H1 (cell line): ENCODE measurements around the gene BSN. TPM values are rescaled to one million over a fixed set of nuclear protein-coding genes. Genes with fewer than 3 reads are reported as not detected.

Experiments used
- CTCF ChIA-PET: fragments of 300-600 bp; sonication (Branson Sonifier 250); formaldehyde crosslinking; loops from one replicate; lab custom pipeline; 2021; ENCODE audit not compliant: partially characterized antibody; lab: Charles Lee
- POLR2A ChIA-PET: fragments of 300-600 bp; sonication (Branson Sonifier 250); formaldehyde crosslinking; loops from one replicate; lab custom pipeline; 2021; ENCODE audit warnings: inconsistent platforms; ENCODE audit not compliant: partially characterized antibody; lab: Charles Lee
- DNase-seq, 2 experiments: peaks; one replicate each; pipeline versions ENCODE4 v3.0.0 to v3.0.0-alpha.2; 2010 to 2022; ENCODE audit warnings: low spot score in 2 of 2, low read depth in 1 of 2, mixed read lengths in 1 of 2
- FAIRE-seq: peaks from 2 replicates; lab custom pipeline; 2011; peaks lifted over from hg19 to GRCh38; lab: Jason Lieb, UNC
- H2AFZ ChIP-seq: 2 replicates; pipeline ENCODE4 v1.8.1; 2012; ENCODE audit warnings: low read length, inconsistent platforms
- H2AK5ac ChIP-seq: 2 replicates; pipeline ENCODE4 v1.6.1; 2013; ENCODE audit warnings: low read depth, low read length
- H2BK120ac ChIP-seq: replicated peaks from 2 replicates; pipeline ENCODE3; 2013; ENCODE audit warnings: low read depth, low read length, inconsistent platforms
- H2BK12ac ChIP-seq: 2 replicates; pipeline ENCODE4 v1.6.1; 2013; ENCODE audit warnings: low read depth, low read length
- H2BK15ac ChIP-seq: 2 replicates; pipeline ENCODE4 v1.6.1; 2013; ENCODE audit warnings: low read length
- H2BK20ac ChIP-seq: 2 replicates; pipeline ENCODE4 v1.6.1; 2013; ENCODE audit warnings: low read length
- H2BK5ac ChIP-seq: 2 replicates; pipeline ENCODE4 v1.6.1; 2013; ENCODE audit warnings: low read depth, low read length
- H3K14ac ChIP-seq: 2 replicates; pipeline ENCODE4 v1.6.1; 2013; ENCODE audit warnings: inconsistent platforms; ENCODE audit not compliant: insufficient read length
- H3K18ac ChIP-seq: 2 replicates; pipeline ENCODE4 v1.6.1; 2013; ENCODE audit warnings: low read length; ENCODE audit errors: extremely low read depth
- H3K23ac ChIP-seq: 2 replicates; pipeline ENCODE4 v1.6.1; 2013; ENCODE audit warnings: inconsistent platforms; ENCODE audit not compliant: insufficient read length
- H3K23me2 ChIP-seq: 2 replicates; pipeline ENCODE4 v1.6.1; 2013; ENCODE audit warnings: low read depth, low read length
- H3K27ac ChIP-seq: 2 replicates; pipeline ENCODE4 v1.6.1; 2011; ENCODE audit warnings: low read depth, low read length, inconsistent platforms
- H3K27me3 ChIP-seq, 4 experiments: replicated peaks in 1 of 4; 1 replicate in 1 of 4; 2 replicates in 3 of 4; pipeline versions ENCODE4 v1.6.1 to v1.8.1; 2011 to 2013; ENCODE audit warnings: low read length in 3 of 4, mild to moderate bottlenecking in 3 of 4, inconsistent platforms in 2 of 4, mixed read lengths in 2 of 4, moderate library complexity in 1 of 4; ENCODE audit not compliant: control insufficient read depth in 3 of 4, insufficient read depth in 3 of 4; ENCODE audit errors: extremely low read depth in 1 of 4
- H3K36me3 ChIP-seq, 4 experiments: 2 replicates each; pipeline versions ENCODE4 v1.6.1 to v1.8.1; 2011 to 2013; ENCODE audit warnings: mild to moderate bottlenecking in 4 of 4, low read length in 3 of 4, moderate library complexity in 2 of 4, control low read depth in 1 of 4, inconsistent platforms in 1 of 4; ENCODE audit not compliant: insufficient read depth in 4 of 4, control insufficient read depth in 2 of 4
- H3K4ac ChIP-seq: replicated peaks from 2 replicates; pipeline ENCODE3; 2013; ENCODE audit warnings: low read length, low read depth, mixed read lengths, inconsistent platforms; ENCODE audit not compliant: insufficient read length
- H3K4me1 ChIP-seq, 4 experiments: replicated peaks in 1 of 4; 1 replicate in 1 of 4; 2 replicates in 3 of 4; pipeline versions ENCODE4 v1.6.1 to v1.8.1; 2011 to 2013; ENCODE audit warnings: low read length in 3 of 4, inconsistent platforms in 2 of 4, mixed read lengths in 1 of 4; ENCODE audit not compliant: insufficient read depth in 4 of 4, control insufficient read depth in 3 of 4
- H3K4me2 ChIP-seq, 2 experiments: 2 replicates each; pipeline versions ENCODE4 v1.6.1 to v1.8.1; 2011 to 2013; ENCODE audit warnings: low read depth in 2 of 2, low read length in 2 of 2, control low read depth in 1 of 2, inconsistent platforms in 1 of 2, mild to moderate bottlenecking in 1 of 2; ENCODE audit not compliant: insufficient read depth in 1 of 2
- H3K4me3 ChIP-seq, 4 experiments: fragments of 200-600, 300-600 bp in 1 of 4; sonication (generic), shearing (Covaris generic), sonication (Bioruptor Twin) in 1 of 4; 2 replicates each; pipeline versions ENCODE4 v1.5.1 to v1.8.1; 2011 to 2016; ENCODE audit warnings: low read length in 4 of 4, low read depth in 3 of 4, control low read depth in 2 of 4, inconsistent platforms in 2 of 4, mild to moderate bottlenecking in 2 of 4, mixed read lengths in 1 of 4, moderate library complexity in 1 of 4; ENCODE audit not compliant: insufficient read depth in 2 of 4; ENCODE audit errors: extremely low read depth in 1 of 4
- H3K56ac ChIP-seq: replicated peaks from 2 replicates; pipeline ENCODE3; 2013; ENCODE audit warnings: low read depth, mild to moderate bottlenecking, mixed read lengths, low read length, inconsistent platforms; ENCODE audit not compliant: insufficient read length
- H3K79me1 ChIP-seq: 2 replicates; pipeline ENCODE4 v1.6.1; 2013; ENCODE audit warnings: low read depth, low read length, control low read depth
- H3K79me2 ChIP-seq, 2 experiments: 2 replicates each; pipeline versions ENCODE4 v1.6.1 to v1.8.1; 2012 to 2013; ENCODE audit warnings: low read length in 2 of 2, mild to moderate bottlenecking in 2 of 2, inconsistent platforms in 1 of 2; ENCODE audit not compliant: insufficient read depth in 2 of 2, control insufficient read depth in 1 of 2
- H3K9ac ChIP-seq, 4 experiments: replicated peaks in 1 of 4; 1 replicate in 1 of 4; 2 replicates in 3 of 4; pipeline versions ENCODE4 v1.6.1 to v1.8.1; 2011 to 2013; ENCODE audit warnings: low read depth in 3 of 4, low read length in 3 of 4, control low read depth in 2 of 4, mild to moderate bottlenecking in 2 of 4, moderate library complexity in 2 of 4, inconsistent platforms in 1 of 4; ENCODE audit errors: extremely low read depth in 1 of 4
- H3K9me3 ChIP-seq, 2 experiments: 2 replicates each; pipeline versions ENCODE4 v1.6.1 to v1.8.1; 2012 to 2013; ENCODE audit warnings: mild to moderate bottlenecking in 2 of 2, moderate library complexity in 2 of 2, control low read depth in 1 of 2, inconsistent platforms in 1 of 2, low read depth in 1 of 2, low read length in 1 of 2, mixed read lengths in 1 of 2; ENCODE audit not compliant: insufficient read depth in 2 of 2
- H4K20me1 ChIP-seq, 2 experiments: replicated peaks in 1 of 2; 2 replicates each; pipeline versions ENCODE3 to v1.8.1; 2011 to 2013; ENCODE audit warnings: inconsistent platforms in 2 of 2, low read length in 2 of 2, mild to moderate bottlenecking in 1 of 2; ENCODE audit not compliant: insufficient read depth in 2 of 2, control insufficient read depth in 1 of 2
- H4K5ac ChIP-seq: 2 replicates; pipeline ENCODE4 v1.6.1; 2013; ENCODE audit warnings: low read length, low read depth, mixed read lengths, inconsistent platforms; ENCODE audit not compliant: insufficient read length
- H4K8ac ChIP-seq: 2 replicates; pipeline ENCODE4 v1.8.0; 2013; ENCODE audit warnings: mild to moderate bottlenecking, moderate library complexity, low read length, inconsistent platforms; ENCODE audit not compliant: insufficient read depth; ENCODE audit errors: extremely low read depth
- H4K91ac ChIP-seq: replicated peaks from 2 replicates; pipeline ENCODE3; 2013; ENCODE audit warnings: low read length, mixed read lengths, inconsistent platforms; ENCODE audit not compliant: insufficient read length
- BACH1 ChIP-seq: IDR thresholded peaks from 2 replicates; pipeline ENCODE4 v1.6.1; 2012; ENCODE audit warnings: low read length, improper control_type of control experiment
- BRCA1 ChIP-seq: IDR thresholded peaks from 2 replicates; pipeline ENCODE4 v1.6.1; 2012; ENCODE audit warnings: low read depth, low read length, improper control_type of control experiment
- CBX8 ChIP-seq: fragments of 300-800, 300-1000 bp; sonication (generic); IDR thresholded peaks from 2 replicates; pipeline ENCODE4 v1.7.1; 2016; ENCODE audit warnings: low read depth, low read length, borderline replicate concordance
- EZH2 ChIP-seq: fragments of 200-600 bp; sonication (generic); IDR thresholded peaks from 2 replicates; pipeline ENCODE4 v1.7.1; 2012; ENCODE audit warnings: low read depth, mild to moderate bottlenecking, moderate library complexity, low read length, inconsistent platforms; ENCODE audit not compliant: severe bottlenecking
- POLR2AphosphoS5 ChIP-seq: IDR thresholded peaks from 2 replicates; pipeline ENCODE4 v1.6.1; 2011; ENCODE audit warnings: low read depth, low read length
- RAD21 ChIP-seq, 2 experiments: IDR thresholded peaks in 1 of 2; conservative IDR thresholded peaks in 1 of 2; 2 replicates each; pipeline ENCODE4 v1.6.1; 2011; ENCODE audit warnings: low read depth in 2 of 2, low read length in 2 of 2, improper control_type of control experiment in 1 of 2, inconsistent platforms in 1 of 2, mild to moderate bottlenecking in 1 of 2, moderate library complexity in 1 of 2
- TBP ChIP-seq: IDR thresholded peaks from 2 replicates; pipeline ENCODE4 v1.6.1; 2011; ENCODE audit warnings: low read depth, low read length, improper control_type of control experiment
- TEAD4 ChIP-seq: IDR thresholded peaks from 2 replicates; pipeline ENCODE4 v1.6.1; 2012; ENCODE audit warnings: low read depth, low read length, inconsistent platforms, mixed read lengths
- ZNF274 ChIP-seq: IDR thresholded peaks from 2 replicates; pipeline ENCODE4 v1.7.0; 2012; ENCODE audit warnings: low read length, borderline replicate concordance; ENCODE audit errors: extremely low read depth
- WGBS, 2 experiments: shearing (Covaris generic) in 1 of 2; methylation state at CpG; one replicate each; pipeline versions ENCODE4 v1.1.6 to v1.1.7; 2013 to 2015; ENCODE audit warnings: low lambda C conversion rate in 2 of 2, mixed read lengths in 2 of 2, inconsistent platforms in 1 of 2, low coverage in 1 of 2, missing lambda C conversion rate in 1 of 2; ENCODE audit not compliant: insufficient replicate concordance in 2 of 2, insufficient coverage in 1 of 2, insufficient read length in 1 of 2; ENCODE audit errors: extremely low coverage in 1 of 2, missing lambda C conversion rate in 1 of 2; 5-methylcytosine and 5-hydroxymethylcytosine counted together
- polyA plus RNA-seq, 7 experiments: library from polyadenylated mRNA; depleted of rRNA in 3 of 7; stranded (reverse) in 5 of 7; unstranded in 2 of 7; fragments of >200 nt in 5 of 7; fragments of 200-250 nt in 2 of 7; gene quantifications; 1 replicate in 5 of 7; 2 replicates in 1 of 7; 4 replicates in 1 of 7; pipeline versions ENCODE4 v1.2.1 to v1.2.3, GENCODE V29; 2011 to 2013; ENCODE audit warnings: missing spikeins in 2 of 7, mixed read lengths in 2 of 7
- total RNA-seq: library from RNA; stranded (reverse); fragmentation: NEBNext Ultra II Directional; extraction: Animal tissue kit (Norgen Biotek cat#: 25700); gene quantifications from 2 replicates; pipeline ENCODE4 v1.2.1, GENCODE V29; 2021
- TF ChIP-seq, protein P1 (sequence below), 3 experiments: IDR thresholded peaks; 1 replicate in 2 of 3; 2 replicates in 1 of 3; pipeline versions ENCODE4 v1.5.1 to v1.6.1; 2011; ENCODE audit warnings: low read length in 3 of 3, mild to moderate bottlenecking in 3 of 3, inconsistent platforms in 2 of 3, low read depth in 1 of 3, moderate library complexity in 1 of 3; ENCODE audit not compliant: insufficient read depth in 1 of 3; ENCODE audit errors: control extremely low read depth in 1 of 3

The BSN gene
- total and polyA plus RNA-seq, 2 of the 8 experiments (the other 6 are each of a cell fraction or from before 2014, with no cell fraction given) = 0.60 to 3.0 TPM

DNA sequence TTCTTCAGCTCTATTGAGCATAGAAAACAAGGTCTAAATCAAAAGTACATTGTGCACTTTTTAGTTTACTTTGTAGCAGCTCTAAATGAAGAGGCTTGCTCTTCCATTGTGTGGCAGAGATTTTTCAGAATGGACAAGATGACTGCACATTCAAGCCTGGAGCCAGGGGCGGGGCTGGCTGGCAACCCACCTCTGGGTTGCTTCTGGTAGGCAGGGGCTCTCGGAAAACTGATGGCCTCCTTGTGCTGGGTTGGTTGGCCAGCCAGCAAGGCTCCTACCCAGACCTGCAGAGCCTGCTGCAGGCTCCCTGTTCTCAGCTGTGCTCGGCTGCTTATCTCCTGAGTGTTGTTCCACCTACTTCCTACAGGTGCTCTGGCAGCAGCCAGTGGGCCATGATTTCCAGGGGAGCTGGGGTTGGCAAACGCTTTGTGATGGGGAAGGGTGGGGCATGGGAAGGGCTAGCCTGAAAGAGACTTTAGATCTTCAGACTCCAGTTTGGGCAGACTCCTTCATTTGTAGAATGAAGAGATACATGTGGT is 8.8 kb downstream of the BSN start:
- WGBS, 2 experiments = 66% methylated on average over 4 of the region's 4 CpGs; no CpG with 5 or more reads in 1 of the 2 experiments
- CTCF ChIA-PET = interaction anchor here (0.8 to 10.9 kb wide), 19 partner anchors 10 to 139 kb away, joined by 3 to 101 read pairs (median 4); partner anchors contain the start of gene BSN

More for the DNA sequence above, 8.8 kb downstream of the BSN start:
- Histone ChIP-seq H2BK5ac (no peak overlapping the region), H3K27me3 (no peaks in the 10 kb centered on the region), H2AK5ac (no peak overlapping the region), H3K9ac (no peak overlapping the region), H4K8ac (no peak overlapping the region), H4K91ac (no peak overlapping the region), H2BK20ac (no peak overlapping the region), H3K79me1 (peaks cover 4% of the 10 kb centered on the region; the same call in 1 of the 2 replicates), H3K4me2 (no peak overlapping the region), H3K27ac (no peak overlapping the region), H3K4me1 (no peaks in the 10 kb centered on the region), H3K9me3 (no peaks in the 10 kb centered on the region), H3K4me3 (no peak overlapping the region), H4K20me1 (no peaks in the 10 kb centered on the region), H3K79me2 (no peaks in the 10 kb centered on the region), H2AFZ (no peak overlapping the region), H4K5ac (no peak overlapping the region), H2BK120ac (no peak overlapping the region), H2BK15ac (no peak overlapping the region), H3K36me3 (no peaks in the 10 kb centered on the region), H3K56ac (no peak overlapping the region), H3K14ac (no peak overlapping the region), H3K18ac (no peak overlapping the region), H3K23me2 (0 out of 2 replicates have a peak, but pooled peaks cover 2% of the 10 kb centered on the region), H2BK12ac (no peak overlapping the region), H3K23ac (no peak overlapping the region), H3K4ac (no peak overlapping the region)
- no peak for DNase-seq
- POLR2A ChIA-PET = interaction anchor here (1.1 kb wide), 1 partner anchor 109 kb away, joined by 3 read pairs; no protein-coding TSS in a partner anchor
- TF ChIP-seq BRCA1 = no peak
- TF ChIP-seq TEAD4 = no peak
- no peak for TF ChIP-seq BACH1
- peak; percentile 61 for TF ChIP-seq TBP
- TF ChIP-seq RAD21 (IDR thresholded peaks at IDR 0.05 in 1 of 2, conservative IDR thresholded peaks at IDR 0.05 in 1 of 2; ENCODE audit: low read depth in 2 of 2, low read length in 2 of 2) = peak; percentile 26 to 46; a peak in 3 of 4 replicates
- TF ChIP-seq, protein P1, sequence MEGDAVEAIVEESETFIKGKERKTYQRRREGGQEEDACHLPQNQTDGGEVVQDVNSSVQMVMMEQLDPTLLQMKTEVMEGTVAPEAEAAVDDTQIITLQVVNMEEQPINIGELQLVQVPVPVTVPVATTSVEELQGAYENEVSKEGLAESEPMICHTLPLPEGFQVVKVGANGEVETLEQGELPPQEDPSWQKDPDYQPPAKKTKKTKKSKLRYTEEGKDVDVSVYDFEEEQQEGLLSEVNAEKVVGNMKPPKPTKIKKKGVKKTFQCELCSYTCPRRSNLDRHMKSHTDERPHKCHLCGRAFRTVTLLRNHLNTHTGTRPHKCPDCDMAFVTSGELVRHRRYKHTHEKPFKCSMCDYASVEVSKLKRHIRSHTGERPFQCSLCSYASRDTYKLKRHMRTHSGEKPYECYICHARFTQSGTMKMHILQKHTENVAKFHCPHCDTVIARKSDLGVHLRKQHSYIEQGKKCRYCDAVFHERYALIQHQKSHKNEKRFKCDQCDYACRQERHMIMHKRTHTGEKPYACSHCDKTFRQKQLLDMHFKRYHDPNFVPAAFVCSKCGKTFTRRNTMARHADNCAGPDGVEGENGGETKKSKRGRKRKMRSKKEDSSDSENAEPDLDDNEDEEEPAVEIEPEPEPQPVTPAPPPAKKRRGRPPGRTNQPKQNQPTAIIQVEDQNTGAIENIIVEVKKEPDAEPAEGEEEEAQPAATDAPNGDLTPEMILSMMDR (IDR thresholded peaks at IDR 0.05; ENCODE audit: control extremely low read depth in 1 of 3, insufficient read depth in 1 of 3, low read depth in 1 of 3, low read length in 3 of 3) = peak; percentile 41 to 49 (median 45)
- no peak for TF ChIP-seq ZNF274
- TF ChIP-seq CBX8 = no peak
- TF ChIP-seq EZH2 = no peak
- no peak for TF ChIP-seq POLR2AphosphoS5
- no peak for FAIRE-seq
